Breast epithelium (tissue), 4 donors: Measurements from ENCODE around the gene MFAP3L. TPM values are rescaled to one million over a fixed set of nuclear protein-coding genes. Genes with fewer than 3 reads are reported as not detected.
A peak's percentile ranks its signal among the peaks of the same experiment; 100 is the strongest.

Experiments
- DNase-seq, 2 donors: peaks; one replicate each; pipeline ENCODE4 v3.0.0-alpha.2; 2019; ENCODE audit warnings: low spot score in 2 of 2
- H3K27ac ChIP-seq, 2 donors: fragments of 200-600 bp; sonication (generic) in 1 of 2; one replicate each; pipeline ENCODE4 v1.5.1; 2016 to 2019; ENCODE audit warnings: mild to moderate bottlenecking in 1 of 2
- H3K27me3 ChIP-seq, 2 donors: fragments of 200-600 bp; sonication (generic) in 1 of 2; one replicate each; pipeline versions ENCODE4 v1.5.1 to v1.6.0; 2017 to 2019; ENCODE audit warnings: control low read depth in 1 of 2, mild to moderate bottlenecking in 1 of 2
- H3K36me3 ChIP-seq: fragments of 200-600 bp; one replicate; pipeline ENCODE4 v1.5.1; 2019
- H3K4me1 ChIP-seq, 2 donors: fragments of 200-600 bp; sonication (generic); one replicate each; pipeline ENCODE4 v1.5.1; 2016 to 2019; ENCODE audit warnings: control low read depth in 1 of 2
- H3K4me3 ChIP-seq, 3 donors: fragments of 200-600 bp; sonication (generic); 1 replicate in 2 of 3; 2 replicates in 1 of 3; pipeline ENCODE4 v1.5.1; 2016 to 2019; ENCODE audit warnings: mild to moderate bottlenecking in 3 of 3, moderate library complexity in 2 of 3
- H3K9me3 ChIP-seq, 2 donors: fragments of 200-600 bp; sonication (generic) in 1 of 2; one replicate each; pipeline ENCODE4 v1.5.1; 2016 to 2019; ENCODE audit warnings: control low read depth in 1 of 2
- POLR2A ChIP-seq: fragments of 450-650 bp; IDR thresholded peaks from one replicate; pipeline ENCODE4 v1.6.1; 2016; ENCODE audit warnings: antibody characterized with exemption, mild to moderate bottlenecking, moderate library complexity
- POLR2AphosphoS5 ChIP-seq, 3 donors: sonication (generic); formaldehyde crosslinking; IDR thresholded peaks; one replicate each; pipeline ENCODE4 v1.6.1; 2017; ENCODE audit warnings: antibody characterized with exemption in 3 of 3
- intact Hi-C: fragments of 100-400 bp; cut with DNase I; formaldehyde crosslinking; loops from one replicate; pipeline ENCODE4 v1.15.1; 2023; ENCODE audit warnings: low total_unique reads
- total RNA-seq, 3 donors: library from RNA; depleted of rRNA; stranded (reverse); fragments of >200 nt; gene quantifications; one replicate each; pipeline ENCODE4 v1.1.0, GENCODE V29; 2016
- TF ChIP-seq, protein P1 (sequence below), 3 donors: fragments of 450-650 bp; IDR thresholded peaks; one replicate each; pipeline ENCODE4 v1.5.1; 2016 to 2017; ENCODE audit warnings: antibody characterized with exemption in 3 of 3, mild to moderate bottlenecking in 3 of 3, moderate library complexity in 3 of 3

The MFAP3L gene
- total RNA-seq, 3 donors from 2014 or later, result 5.1 to 87.4 (median 19.3) TPM

GRCh38 chr4:170011921-170012628, 14.1 kb downstream of the MFAP3L start:
- no peak overlapping the region for H3K4me3 ChIP-seq
- DNase-seq, result no peak
- no peaks in the 10 kb centered on the region for H3K9me3 ChIP-seq
- no peaks in the 10 kb centered on the region for H3K4me1 ChIP-seq
- no peaks in the 10 kb centered on the region for H3K36me3 ChIP-seq
- intact Hi-C loops, result no loop called here
- peak overlapping the region; percentile 44 to 65 for H3K27ac ChIP-seq
- no peaks in the 10 kb centered on the region for H3K27me3 ChIP-seq
- TF ChIP-seq, protein P1, sequence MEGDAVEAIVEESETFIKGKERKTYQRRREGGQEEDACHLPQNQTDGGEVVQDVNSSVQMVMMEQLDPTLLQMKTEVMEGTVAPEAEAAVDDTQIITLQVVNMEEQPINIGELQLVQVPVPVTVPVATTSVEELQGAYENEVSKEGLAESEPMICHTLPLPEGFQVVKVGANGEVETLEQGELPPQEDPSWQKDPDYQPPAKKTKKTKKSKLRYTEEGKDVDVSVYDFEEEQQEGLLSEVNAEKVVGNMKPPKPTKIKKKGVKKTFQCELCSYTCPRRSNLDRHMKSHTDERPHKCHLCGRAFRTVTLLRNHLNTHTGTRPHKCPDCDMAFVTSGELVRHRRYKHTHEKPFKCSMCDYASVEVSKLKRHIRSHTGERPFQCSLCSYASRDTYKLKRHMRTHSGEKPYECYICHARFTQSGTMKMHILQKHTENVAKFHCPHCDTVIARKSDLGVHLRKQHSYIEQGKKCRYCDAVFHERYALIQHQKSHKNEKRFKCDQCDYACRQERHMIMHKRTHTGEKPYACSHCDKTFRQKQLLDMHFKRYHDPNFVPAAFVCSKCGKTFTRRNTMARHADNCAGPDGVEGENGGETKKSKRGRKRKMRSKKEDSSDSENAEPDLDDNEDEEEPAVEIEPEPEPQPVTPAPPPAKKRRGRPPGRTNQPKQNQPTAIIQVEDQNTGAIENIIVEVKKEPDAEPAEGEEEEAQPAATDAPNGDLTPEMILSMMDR (IDR thresholded peaks at IDR 0.05), result no peak
- TF ChIP-seq POLR2A (no peak), POLR2AphosphoS5 (IDR thresholded peaks at IDR 0.05) (no peak)

- DNase-seq, result no peak
- peak overlapping the region; percentile 57 to 76 for H3K27ac ChIP-seq
- H3K27me3 ChIP-seq, result no peaks in the 10 kb centered on the region
- intact Hi-C loops, result loop anchor here (5.0 kb wide), 1 partner anchor 462 kb away; no protein-coding TSS in a partner anchor
- H3K36me3 ChIP-seq, result no peaks in the 10 kb centered on the region
- no peaks in the 10 kb centered on the region for H3K9me3 ChIP-seq
- no peak overlapping the region for H3K4me3 ChIP-seq
- TF ChIP-seq POLR2A, result no peak
- TF ChIP-seq POLR2AphosphoS5 (IDR thresholded peaks at IDR 0.05), result no peak
- TF ChIP-seq, protein P1 (IDR thresholded peaks at IDR 0.05), result no peak
- H3K4me1 ChIP-seq, result no peaks in the 10 kb centered on the region
These were observed 16.9 kb downstream of the MFAP3L start for GRCh38 chr4:170009291-170009690.

DNA sequence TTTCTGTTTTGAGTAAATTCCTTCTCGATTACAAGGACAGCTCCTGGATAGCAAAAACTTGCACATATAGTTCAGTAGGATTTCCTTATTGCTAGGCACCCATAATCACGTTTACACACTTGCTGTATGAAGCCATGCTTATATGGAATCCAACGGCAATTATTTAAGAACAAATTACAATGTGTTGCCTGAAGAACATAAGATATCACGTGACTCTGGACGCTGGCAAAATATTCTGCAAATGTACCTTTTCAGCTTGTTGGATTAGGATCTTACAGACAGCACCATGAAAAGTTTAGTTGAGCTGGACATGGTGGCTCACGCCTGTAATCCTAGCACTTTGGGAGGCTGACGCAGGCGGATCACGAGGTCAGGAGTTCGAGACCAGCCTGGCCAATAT, 17.4 kb downstream of the MFAP3L start:
- TF ChIP-seq POLR2A (no peak), POLR2AphosphoS5 (IDR thresholded peaks at IDR 0.05) (no peak)
- TF ChIP-seq, protein P1 (IDR thresholded peaks at IDR 0.05), result no peak
- H3K27me3 ChIP-seq, result no peaks in the 10 kb centered on the region
- H3K4me1 ChIP-seq, result no peaks in the 10 kb centered on the region
- peak overlapping the region; percentile 57 to 76 for H3K27ac ChIP-seq
- H3K36me3 ChIP-seq, result no peaks in the 10 kb centered on the region
- no peaks in the 10 kb centered on the region for H3K9me3 ChIP-seq
- intact Hi-C loops, result loop anchor here (5.0 kb wide), 1 partner anchor 462 kb away; no protein-coding TSS in a partner anchor
- no peak overlapping the region for H3K4me3 ChIP-seq
- DNase-seq, result no peak

DNA sequence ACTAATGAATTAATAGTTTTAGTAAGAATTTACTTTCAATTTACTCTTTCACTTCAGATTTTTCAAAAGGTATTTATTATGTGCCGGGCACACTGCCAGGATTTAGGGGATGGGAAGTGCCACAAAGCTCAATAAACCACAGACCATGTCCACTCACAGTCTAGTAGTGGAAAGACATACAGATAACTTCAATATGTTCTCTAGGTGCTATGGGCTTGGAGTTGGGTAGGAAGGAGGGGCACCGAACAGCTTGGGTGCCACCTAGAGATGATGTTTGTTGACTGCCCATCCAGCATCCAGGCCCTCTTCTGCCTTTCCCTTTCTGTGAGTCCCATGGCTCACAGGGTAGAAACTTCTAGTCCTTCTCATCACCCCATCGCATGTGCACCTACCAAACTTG, 17.8 kb downstream of the MFAP3L start:
- no peaks in the 10 kb centered on the region for H3K27me3 ChIP-seq
- no peak for TF ChIP-seq POLR2A
- no peaks in the 10 kb centered on the region for H3K36me3 ChIP-seq
- H3K4me1 ChIP-seq, result no peaks in the 10 kb centered on the region
- intact Hi-C loops, result loop anchor here (5.0 kb wide), 1 partner anchor 461 kb away; no protein-coding TSS in a partner anchor
- no peak overlapping the region for H3K4me3 ChIP-seq
- no peak for DNase-seq
- H3K27ac ChIP-seq, result peak overlapping the region in 1 of 2 donors; percentile 57
- no peaks in the 10 kb centered on the region for H3K9me3 ChIP-seq

DNA sequence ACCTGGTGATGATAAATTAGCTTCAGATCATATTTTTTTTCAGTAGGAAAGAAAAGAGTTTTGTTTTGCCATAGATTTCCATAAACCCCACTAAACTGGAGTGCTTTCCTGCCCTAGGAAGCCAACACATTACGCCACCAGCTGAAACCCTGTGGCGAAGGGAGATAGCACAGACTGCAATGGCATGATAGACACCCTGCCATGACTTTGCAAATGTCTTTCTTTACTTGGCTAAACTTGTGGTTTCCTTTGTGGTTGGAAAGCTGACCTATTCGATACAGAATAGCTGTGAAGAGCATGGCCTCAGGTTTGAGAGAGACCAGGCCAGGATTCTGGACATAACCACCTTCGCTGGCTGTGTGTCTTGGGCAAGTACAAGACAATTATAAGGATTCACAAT, 19.1 kb downstream of the MFAP3L start:
- intact Hi-C loops, result loop anchor here (5.0 kb wide), 1 partner anchor 460 kb away; no protein-coding TSS in a partner anchor
- H3K4me3 ChIP-seq, result no peak overlapping the region
- no peak for TF ChIP-seq POLR2AphosphoS5 (IDR thresholded peaks at IDR 0.05)
- TF ChIP-seq, protein P1 (IDR thresholded peaks at IDR 0.05), result no peak
- TF ChIP-seq POLR2A, result no peak
- no peaks in the 10 kb centered on the region for H3K36me3 ChIP-seq
- no peaks in the 10 kb centered on the region for H3K27me3 ChIP-seq
- H3K4me1 ChIP-seq, result no peaks in the 10 kb centered on the region
- no peak for DNase-seq
- no peaks in the 10 kb centered on the region for H3K9me3 ChIP-seq
- no peak overlapping the region for H3K27ac ChIP-seq
